Right atrium auricular region (tissue), 2 donors: ENCODE data around the gene SAG. TPM values are rescaled to one million over a fixed set of nuclear protein-coding genes. Genes with fewer than 3 reads are reported as not detected.

Experiments used
- DNase-seq: peaks from one replicate; pipeline ENCODE4 v3.0.0-alpha.2; 2019; ENCODE audit warnings: low spot score
- H3K27ac ChIP-seq, 2 donors: fragments of 200-600 bp; sonication (generic); 1 replicate in 1 of 2; 2 replicates in 1 of 2; pipeline ENCODE4 v1.5.1; 2016 to 2019
- H3K27me3 ChIP-seq, 2 donors: fragments of 200-600 bp; sonication (generic); one replicate each; pipeline versions ENCODE4 v1.5.1 to v1.6.0; 2017 to 2019
- H3K36me3 ChIP-seq: fragments of 200-600 bp; sonication (generic); one replicate; pipeline ENCODE4 v1.5.1; 2016
- H3K4me1 ChIP-seq, 2 donors: fragments of 200-600 bp; sonication (generic); one replicate each; pipeline versions ENCODE4 v1.5.1 to v1.6.0; 2017 to 2019
- H3K4me3 ChIP-seq, 2 donors: fragments of 200-600 bp; sonication (generic); 1 replicate in 1 of 2; 2 replicates in 1 of 2; pipeline ENCODE4 v1.5.1; 2017 to 2019; ENCODE audit warnings: mild to moderate bottlenecking in 1 of 2, moderate library complexity in 1 of 2
- H3K9me3 ChIP-seq, 2 donors: fragments of 200-600 bp; sonication (generic); one replicate each; pipeline ENCODE4 v1.5.1; 2019
- total RNA-seq, 2 donors: library from RNA; depleted of rRNA; stranded (reverse); fragments of >200 nt; gene quantifications; one replicate each; pipeline ENCODE4 v1.1.0, GENCODE V29; 2016
- TF ChIP-seq, protein P1 (sequence below), 2 donors: fragments of 200-600 bp; sonication (generic); IDR thresholded peaks; one replicate each; pipeline ENCODE4 v1.5.1; 2019; ENCODE audit warnings: antibody characterized with exemption in 2 of 2

Gene SAG
- total RNA-seq, 2 donors from 2014 or later = 2.9 TPM; not detected in 1

- Histone ChIP-seq H3K4me3 (no peak overlapping the region), H3K4me1 (no peaks in the 10 kb centered on the region), H3K27ac (no peak overlapping the region), H3K9me3 (no peaks in the 10 kb centered on the region), H3K27me3 (no peaks in the 10 kb centered on the region), H3K36me3 (no peaks in the 10 kb centered on the region)
- DNase-seq = no peak
- TF ChIP-seq, protein P1, sequence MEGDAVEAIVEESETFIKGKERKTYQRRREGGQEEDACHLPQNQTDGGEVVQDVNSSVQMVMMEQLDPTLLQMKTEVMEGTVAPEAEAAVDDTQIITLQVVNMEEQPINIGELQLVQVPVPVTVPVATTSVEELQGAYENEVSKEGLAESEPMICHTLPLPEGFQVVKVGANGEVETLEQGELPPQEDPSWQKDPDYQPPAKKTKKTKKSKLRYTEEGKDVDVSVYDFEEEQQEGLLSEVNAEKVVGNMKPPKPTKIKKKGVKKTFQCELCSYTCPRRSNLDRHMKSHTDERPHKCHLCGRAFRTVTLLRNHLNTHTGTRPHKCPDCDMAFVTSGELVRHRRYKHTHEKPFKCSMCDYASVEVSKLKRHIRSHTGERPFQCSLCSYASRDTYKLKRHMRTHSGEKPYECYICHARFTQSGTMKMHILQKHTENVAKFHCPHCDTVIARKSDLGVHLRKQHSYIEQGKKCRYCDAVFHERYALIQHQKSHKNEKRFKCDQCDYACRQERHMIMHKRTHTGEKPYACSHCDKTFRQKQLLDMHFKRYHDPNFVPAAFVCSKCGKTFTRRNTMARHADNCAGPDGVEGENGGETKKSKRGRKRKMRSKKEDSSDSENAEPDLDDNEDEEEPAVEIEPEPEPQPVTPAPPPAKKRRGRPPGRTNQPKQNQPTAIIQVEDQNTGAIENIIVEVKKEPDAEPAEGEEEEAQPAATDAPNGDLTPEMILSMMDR (IDR thresholded peaks at IDR 0.05) = no peak
Observed at GRCh38 chr2:233341296-233341695, 33.7 kb downstream of the SAG start.

DNA sequence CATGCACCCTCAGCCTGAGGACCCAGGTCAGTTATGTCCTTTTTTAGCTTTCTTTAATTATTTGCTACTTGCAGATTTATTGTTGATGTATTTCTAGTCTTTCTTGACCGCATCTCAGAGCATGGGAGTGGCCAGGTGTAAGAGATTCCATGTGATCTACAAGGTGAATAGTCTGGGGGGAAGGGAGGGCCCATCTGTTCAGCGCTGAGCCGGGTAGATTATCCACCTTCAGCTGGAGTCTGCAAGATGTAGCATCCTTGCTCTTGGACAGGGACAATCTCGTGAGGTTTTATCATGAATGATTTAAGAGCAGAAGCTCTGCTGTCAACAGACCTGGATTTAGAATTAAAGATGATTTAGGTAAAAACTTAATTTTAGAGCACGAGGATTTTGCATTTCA lies 34.7 kb downstream of the SAG start:
- Histone ChIP-seq H3K36me3 (no peaks in the 10 kb centered on the region), H3K4me3 (no peak overlapping the region), H3K27ac (no peak overlapping the region), H3K27me3 (no peaks in the 10 kb centered on the region), H3K4me1 (no peaks in the 10 kb centered on the region), H3K9me3 (no peaks in the 10 kb centered on the region)
- TF ChIP-seq, protein P1 (IDR thresholded peaks at IDR 0.05) = no peak
- DNase-seq = no peak

GRCh38 chr2:233343171-233343705 lies 35.6 kb downstream of the SAG start:
- Histone ChIP-seq H3K4me3 (no peak overlapping the region), H3K36me3 (no peaks in the 10 kb centered on the region), H3K27me3 (no peaks in the 10 kb centered on the region), H3K4me1 (no peaks in the 10 kb centered on the region), H3K9me3 (no peaks in the 10 kb centered on the region), H3K27ac (no peak overlapping the region)
- no peak for DNase-seq
- TF ChIP-seq, protein P1 (IDR thresholded peaks at IDR 0.05) = no peak

- no peak for DNase-seq
- no peak overlapping the region for H3K27ac ChIP-seq
- H3K4me3 ChIP-seq = no peak overlapping the region
- H3K4me1 ChIP-seq = no peaks in the 10 kb centered on the region
- no peaks in the 10 kb centered on the region for H3K36me3 ChIP-seq
- H3K27me3 ChIP-seq = no peaks in the 10 kb centered on the region
- H3K9me3 ChIP-seq = no peaks in the 10 kb centered on the region
- TF ChIP-seq, protein P1 (IDR thresholded peaks at IDR 0.05) = no peak
Observed at GRCh38 chr2:233346376-233346775, 38.8 kb downstream of the SAG start.

DNA sequence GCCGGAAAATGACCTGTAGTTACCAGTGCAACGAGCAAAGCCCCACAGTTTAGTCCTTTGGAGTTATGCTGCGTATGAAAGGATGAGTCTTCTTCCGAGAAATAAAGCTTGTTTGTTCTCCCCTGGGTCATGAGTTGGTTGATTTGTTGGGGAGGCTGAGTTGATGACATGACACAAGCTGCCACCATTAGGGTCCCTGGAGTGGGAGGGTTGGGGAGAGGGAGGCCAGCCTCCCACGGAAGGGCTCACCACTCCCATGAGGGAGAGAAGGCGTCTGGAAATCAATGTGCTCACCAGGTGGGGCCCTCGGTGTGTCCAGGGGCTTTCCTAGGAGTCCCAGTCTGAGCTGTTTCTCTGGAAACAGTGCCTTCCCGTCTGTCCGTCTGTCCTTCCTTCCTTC lies 39.3 kb downstream of the SAG start:
- no peak overlapping the region for H3K27ac ChIP-seq
- H3K4me1 ChIP-seq = no peaks in the 10 kb centered on the region
- H3K36me3 ChIP-seq = no peaks in the 10 kb centered on the region
- H3K27me3 ChIP-seq = no peaks in the 10 kb centered on the region
- DNase-seq = no peak
- H3K4me3 ChIP-seq = no peak overlapping the region
- no peaks in the 10 kb centered on the region for H3K9me3 ChIP-seq
- TF ChIP-seq, protein P1 (IDR thresholded peaks at IDR 0.05) = no peak
